GM12865 (cell line): ENCODE measurements around the gene CYB561D1.

Experiments
- DNase-seq: peaks from one replicate; pipeline ENCODE4 v3.0.0; 2010; ENCODE audit warnings: low read depth
- H3K4me3 ChIP-seq: 2 replicates; pipeline ENCODE4 v1.5.1; 2011; ENCODE audit warnings: mild to moderate bottlenecking, low read depth, low read length, control low read depth
- CTCF ChIP-seq: IDR thresholded peaks from 2 replicates; pipeline ENCODE4 v1.5.1; 2011; ENCODE audit warnings: low read length, control low read depth, low read depth, inconsistent platforms; ENCODE audit not compliant: insufficient read depth; ENCODE audit errors: missing control alignments

Gene CYB561D1

GRCh38 chr1:109481646-109482045 lies 12.2 kb upstream of the CYB561D1 start:
- H3K4me3 ChIP-seq = no peak overlapping the region
- TF ChIP-seq CTCF = no peak
- no peak for DNase-seq

GRCh38 chr1:109482242-109482641 lies 11.7 kb upstream of the CYB561D1 start:
- TF ChIP-seq CTCF = no peak
- DNase-seq = no peak
- no peak overlapping the region for H3K4me3 ChIP-seq

- peak overlapping the region; percentile 66 for H3K4me3 ChIP-seq
- no peak for TF ChIP-seq CTCF
- no peak for DNase-seq
These were observed 10.9 kb upstream of the CYB561D1 start for GRCh38 chr1:109482791-109483671.

- TF ChIP-seq CTCF = no peak
- H3K4me3 ChIP-seq = peak within 1 kb of the TSS; percentile 84
These were observed 10.0 kb upstream of the CYB561D1 start, which contains the start of gene ATXN7L2 for GRCh38 chr1:109483672-109484518. ATXN7L2 (plus strand) TSS chr1:109483905; CDS start chr1:109483954, 49 bp downstream.

GRCh38 chr1:109484519-109484975 lies 9.3 kb upstream of the CYB561D1 start:
- H3K4me3 ChIP-seq = peak overlapping the region; percentile 84
- DNase-seq = peak; percentile 18
- TF ChIP-seq CTCF = no peak

More at GRCh38 chr1:109483672-109484518, 10.0 kb upstream of the CYB561D1 start, which contains the start of gene ATXN7L2:
- DNase-seq = peak; percentile 95

- peak overlapping the region; percentile 84 for H3K4me3 ChIP-seq
- DNase-seq = peak; percentile 35
- no peak for TF ChIP-seq CTCF
These were observed 8.9 kb upstream of the CYB561D1 start for GRCh38 chr1:109485001-109485400.
